Suprapubic skin (tissue), 3 donors: ENCODE measurements around the gene NAA80.

ENCODE experiments used
- POLR2A ChIP-seq, 2 donors: fragments of 450-650 bp; IDR thresholded peaks; one replicate each; pipeline ENCODE4 v1.6.1; 2017; ENCODE audit warnings: antibody characterized with exemption in 2 of 2, mild to moderate bottlenecking in 2 of 2, moderate library complexity in 2 of 2
- TF ChIP-seq, protein P1 (sequence below), 2 donors: fragments of 200-600 bp in 1 of 2; fragments of 450-650 bp in 1 of 2; sonication (generic) in 1 of 2; IDR thresholded peaks; one replicate each; pipeline ENCODE4 v1.5.1; 2016 to 2019; ENCODE audit warnings: antibody characterized with exemption in 2 of 2, mild to moderate bottlenecking in 1 of 2, moderate library complexity in 1 of 2

DNA sequence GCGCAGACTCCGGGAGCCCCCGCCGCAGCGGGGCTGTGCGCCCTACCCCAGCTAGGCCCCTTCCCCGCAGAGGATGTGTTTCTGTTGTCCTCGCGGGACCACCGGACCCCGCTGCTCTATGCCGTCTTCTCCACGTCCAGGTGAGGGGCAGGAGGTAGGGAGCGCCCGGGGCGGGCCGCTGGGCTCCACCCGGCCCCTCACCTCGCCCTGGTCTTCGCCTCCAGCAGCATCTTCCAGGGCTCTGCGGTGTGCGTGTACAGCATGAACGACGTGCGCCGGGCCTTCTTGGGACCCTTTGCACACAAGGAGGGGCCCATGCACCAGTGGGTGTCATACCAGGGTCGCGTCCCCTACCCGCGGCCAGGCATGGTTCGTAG is 25.5 kb downstream of the NAA80 start:
- TF ChIP-seq, protein P1, sequence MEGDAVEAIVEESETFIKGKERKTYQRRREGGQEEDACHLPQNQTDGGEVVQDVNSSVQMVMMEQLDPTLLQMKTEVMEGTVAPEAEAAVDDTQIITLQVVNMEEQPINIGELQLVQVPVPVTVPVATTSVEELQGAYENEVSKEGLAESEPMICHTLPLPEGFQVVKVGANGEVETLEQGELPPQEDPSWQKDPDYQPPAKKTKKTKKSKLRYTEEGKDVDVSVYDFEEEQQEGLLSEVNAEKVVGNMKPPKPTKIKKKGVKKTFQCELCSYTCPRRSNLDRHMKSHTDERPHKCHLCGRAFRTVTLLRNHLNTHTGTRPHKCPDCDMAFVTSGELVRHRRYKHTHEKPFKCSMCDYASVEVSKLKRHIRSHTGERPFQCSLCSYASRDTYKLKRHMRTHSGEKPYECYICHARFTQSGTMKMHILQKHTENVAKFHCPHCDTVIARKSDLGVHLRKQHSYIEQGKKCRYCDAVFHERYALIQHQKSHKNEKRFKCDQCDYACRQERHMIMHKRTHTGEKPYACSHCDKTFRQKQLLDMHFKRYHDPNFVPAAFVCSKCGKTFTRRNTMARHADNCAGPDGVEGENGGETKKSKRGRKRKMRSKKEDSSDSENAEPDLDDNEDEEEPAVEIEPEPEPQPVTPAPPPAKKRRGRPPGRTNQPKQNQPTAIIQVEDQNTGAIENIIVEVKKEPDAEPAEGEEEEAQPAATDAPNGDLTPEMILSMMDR (IDR thresholded peaks at IDR 0.05) = no peak
- no peak for TF ChIP-seq POLR2A (IDR thresholded peaks at IDR 0.05)
